GM21528 (cell line): ENCODE data around the gene TMC1.
"Not testable (repeated sequence)": the region's sequence is repeated elsewhere in the genome, so short reads cannot be mapped to it uniquely, and the experiment has no call there.

Source experiments
- ATAC-seq: cut with Tn5 transposase; IDR thresholded peaks from one replicate; pipeline ENCODE4 v1.9.1; 2021; ENCODE audit warnings: mild to moderate bottlenecking, moderate library complexity; ENCODE audit not compliant: unreplicated experiment, low FRiP score

The TMC1 gene

DNA sequence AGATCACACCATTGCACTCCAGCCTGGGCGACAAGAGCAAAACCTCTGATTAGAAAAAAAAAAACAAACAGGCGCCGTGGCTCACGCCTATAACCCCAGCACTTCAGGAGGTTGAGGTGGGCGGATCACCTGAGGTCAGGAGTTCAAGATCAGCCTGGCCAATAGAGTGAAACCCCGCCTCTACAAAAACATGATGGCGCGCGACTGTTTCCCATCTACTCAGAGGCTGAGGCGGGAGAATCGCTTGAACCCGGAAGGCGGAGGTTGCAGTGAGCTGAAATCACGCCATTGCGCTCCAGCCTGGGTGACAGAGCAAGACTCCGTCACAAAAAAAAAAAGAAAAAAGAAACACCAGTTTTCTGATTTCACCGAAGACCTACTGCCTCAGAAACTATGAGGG lies at the start of gene TMC1:
TMC1 (plus strand) TSS at position 193 of the 400 bp plus-strand sequence. CDS start 127,041 bp downstream, outside the sequence.
- not testable (repeated sequence) for ATAC-seq

DNA sequence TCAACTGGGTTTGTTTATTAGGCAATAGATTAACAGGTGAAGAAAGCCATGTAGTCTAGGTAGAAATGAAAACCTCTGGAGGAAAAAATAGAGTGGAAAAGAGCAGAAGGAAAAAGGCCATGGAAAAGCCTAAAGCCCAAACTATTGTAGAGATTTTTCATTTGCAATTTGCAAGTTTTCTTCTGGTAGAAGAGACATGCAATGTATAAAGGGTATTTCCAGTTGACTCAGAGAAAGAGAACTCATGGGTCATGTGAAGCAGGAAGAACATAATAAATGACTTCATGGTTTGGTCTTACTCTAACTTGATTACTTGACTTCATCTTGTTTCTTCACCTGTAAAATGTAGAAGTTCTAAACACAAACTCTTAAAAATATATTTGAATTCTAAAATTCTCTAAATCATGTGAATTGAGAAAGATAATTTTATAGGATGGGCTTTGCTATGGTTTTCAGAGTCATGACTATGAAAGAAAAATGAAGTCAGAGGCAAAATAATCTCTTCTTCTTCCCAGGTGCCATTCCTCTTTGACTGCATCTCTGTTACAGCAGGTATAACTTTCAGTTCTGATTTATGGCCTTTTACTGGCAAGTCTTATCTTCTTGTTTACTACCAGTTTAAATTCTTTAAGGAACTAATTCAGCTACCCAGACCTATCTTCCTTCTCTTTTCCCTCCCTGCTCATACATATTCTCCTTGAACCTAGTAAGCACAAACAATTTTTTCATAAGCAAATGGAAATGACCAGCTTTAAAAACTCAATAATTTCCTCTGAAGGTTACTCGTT lies 47.7 kb upstream of the TMC1 start:
- ATAC-seq: peak; percentile 72

DNA sequence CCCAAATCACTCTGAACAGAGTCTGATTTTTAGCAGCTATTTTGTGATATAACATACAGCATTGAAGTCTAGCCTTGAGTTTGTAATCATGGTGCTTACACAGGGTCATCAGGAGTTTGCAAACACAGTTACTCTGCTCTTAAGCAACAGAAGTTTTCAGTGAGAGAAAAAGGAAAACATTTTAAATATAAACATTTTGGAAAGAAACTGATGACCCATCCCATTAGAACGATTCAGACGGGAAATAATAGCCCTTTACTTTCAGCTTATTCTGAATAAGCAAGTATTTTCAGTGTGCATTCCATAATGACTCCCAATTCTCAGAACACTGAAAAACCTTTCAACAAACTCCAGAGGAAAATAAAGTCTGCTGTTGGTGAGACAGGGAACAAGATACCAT lies 46.7 kb upstream of the TMC1 start:
- no peak for ATAC-seq

DNA sequence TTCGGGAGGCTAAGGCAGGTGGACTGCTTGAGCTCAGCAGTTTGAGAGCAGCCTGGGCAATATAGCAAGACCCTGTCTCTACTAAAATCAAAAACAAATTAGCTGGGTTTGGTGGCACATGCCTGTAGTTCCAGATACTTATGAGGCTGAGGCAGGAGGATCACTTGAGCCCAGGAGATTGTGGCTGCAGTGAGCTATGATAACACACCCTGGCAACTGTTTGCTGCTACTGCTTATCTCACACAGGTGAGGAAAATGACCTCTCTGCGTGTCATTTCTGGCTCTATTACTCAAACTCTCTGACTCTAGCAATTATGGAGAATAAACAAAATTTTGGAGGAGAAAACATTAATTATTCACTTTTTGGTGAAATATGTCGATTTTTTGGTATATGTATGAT lies 45.3 kb upstream of the TMC1 start:
- ATAC-seq: no peak

DNA sequence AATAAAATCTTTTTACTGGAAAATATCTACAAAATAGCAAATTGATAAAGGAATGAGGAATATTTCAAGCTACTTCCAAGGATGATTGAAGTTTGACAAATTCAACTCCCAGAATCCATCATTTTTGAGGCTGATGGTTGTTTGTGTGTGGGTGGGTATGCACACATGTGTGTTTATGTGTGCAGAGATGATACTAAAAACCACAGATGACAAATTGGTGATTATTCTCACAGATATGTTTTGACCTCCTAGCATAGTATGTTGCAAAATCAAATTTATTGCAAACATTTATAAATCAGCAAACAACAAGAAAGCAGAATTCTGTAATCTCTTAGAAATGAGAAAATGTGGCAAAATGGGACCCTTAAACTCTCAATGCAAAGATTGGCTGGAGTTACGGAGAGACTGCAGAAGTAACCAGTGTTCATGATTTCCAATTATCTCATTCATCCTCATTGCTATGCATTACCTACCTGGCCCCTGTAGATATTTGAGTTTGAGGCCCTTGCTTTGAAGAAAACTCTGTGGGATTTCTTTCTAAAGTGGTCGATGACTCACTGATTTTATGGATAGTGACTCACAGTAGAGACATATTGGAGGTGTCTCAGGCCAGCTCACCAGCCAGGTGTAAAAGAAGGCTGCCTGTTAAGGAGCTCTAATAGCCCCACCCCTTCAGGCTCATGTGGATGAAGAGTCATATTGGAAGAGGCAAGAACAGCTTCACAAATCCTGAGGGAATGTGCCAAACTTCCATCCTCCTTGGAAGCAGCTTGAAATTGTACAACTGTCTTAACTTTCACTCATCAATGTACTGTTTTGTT lies 44.6 kb upstream of the TMC1 start:
- ATAC-seq: no peak

DNA sequence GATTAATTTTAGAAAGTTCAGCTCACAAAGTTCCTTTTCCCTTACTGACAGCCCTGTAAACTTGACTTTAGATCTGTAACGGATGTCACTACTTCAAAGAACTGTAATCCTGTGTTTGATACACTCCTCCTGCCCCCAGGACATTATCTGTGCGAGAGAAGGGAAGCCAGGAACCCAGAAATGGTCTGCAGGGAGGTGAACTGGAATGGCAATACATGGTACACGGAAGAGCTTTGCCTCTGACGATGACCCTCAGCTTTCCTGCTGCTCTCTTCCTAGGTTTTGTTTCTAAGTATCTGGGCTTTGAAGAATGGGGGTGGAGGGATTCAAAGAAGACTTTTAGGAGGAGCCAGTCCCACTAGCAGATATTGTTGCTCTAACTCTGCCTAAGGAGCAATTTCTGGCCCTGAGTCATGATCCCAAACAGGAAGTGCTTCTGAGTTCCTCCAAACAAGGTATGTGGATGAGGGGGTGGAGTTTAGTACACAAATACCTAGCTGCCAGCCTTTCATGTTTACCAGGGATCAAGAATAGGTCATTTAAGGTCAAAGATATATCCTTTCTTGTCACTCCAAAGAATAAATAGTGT lies 43.4 kb upstream of the TMC1 start:
- ATAC-seq: no peak

DNA sequence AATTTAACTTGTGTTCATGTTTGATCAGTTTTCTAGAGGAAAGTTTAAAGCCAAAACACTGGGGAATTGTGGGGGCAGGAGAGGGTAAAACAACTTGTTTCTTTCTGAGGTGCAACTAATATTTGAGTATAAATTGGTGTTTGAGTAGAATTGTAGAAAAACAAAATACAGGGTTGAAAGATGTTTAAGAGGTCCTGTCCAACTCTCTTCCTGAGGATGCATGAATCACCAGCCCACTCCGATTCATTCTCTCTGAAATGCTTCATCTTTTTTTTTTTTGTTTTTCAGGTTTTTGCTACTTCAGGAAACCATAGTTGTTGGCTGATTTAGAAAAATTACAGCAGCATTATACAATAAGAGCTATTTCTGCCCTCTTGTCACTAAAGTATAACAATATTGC lies 42.4 kb upstream of the TMC1 start:
- ATAC-seq: no peak

DNA sequence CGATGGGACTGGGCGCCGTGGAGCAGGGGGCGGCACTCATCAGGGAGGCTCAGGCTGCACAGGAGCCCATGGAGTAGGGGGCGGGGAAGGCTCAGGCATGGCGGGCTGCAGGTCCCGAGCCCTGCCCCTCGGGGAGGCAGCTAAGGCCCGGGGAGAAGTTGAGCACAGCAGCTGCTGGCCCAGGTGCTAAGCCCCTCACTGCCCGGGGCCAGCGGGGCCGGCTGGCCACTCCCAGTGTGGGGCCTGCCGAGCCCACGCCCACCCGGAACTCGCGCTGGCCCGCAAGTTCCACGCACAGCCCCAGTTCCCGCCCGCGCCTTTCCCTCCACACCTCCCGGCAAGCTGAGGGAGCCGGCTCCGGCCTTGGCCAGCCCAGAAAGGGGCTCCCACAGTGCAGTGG lies 41.1 kb upstream of the TMC1 start:
- ATAC-seq: not testable (repeated sequence)

DNA sequence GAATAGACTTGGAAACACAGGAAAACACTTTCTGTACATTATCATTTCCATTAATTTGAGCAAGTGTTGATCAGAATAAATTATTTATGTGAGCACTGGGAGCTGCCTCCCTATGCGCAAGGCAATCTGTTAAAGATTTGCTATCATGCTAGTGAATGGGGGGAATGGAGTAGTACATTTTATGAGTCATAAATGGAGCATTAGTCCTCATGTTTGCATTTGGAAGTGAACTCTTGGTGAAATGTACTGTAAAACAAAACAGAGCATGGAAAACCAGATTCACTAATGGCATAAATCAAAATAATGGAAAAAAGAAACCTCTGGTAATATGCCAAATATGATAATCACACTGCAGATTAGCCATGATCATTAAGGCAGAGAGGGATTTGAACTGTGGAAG lies 40.5 kb upstream of the TMC1 start:
- no peak for ATAC-seq

DNA sequence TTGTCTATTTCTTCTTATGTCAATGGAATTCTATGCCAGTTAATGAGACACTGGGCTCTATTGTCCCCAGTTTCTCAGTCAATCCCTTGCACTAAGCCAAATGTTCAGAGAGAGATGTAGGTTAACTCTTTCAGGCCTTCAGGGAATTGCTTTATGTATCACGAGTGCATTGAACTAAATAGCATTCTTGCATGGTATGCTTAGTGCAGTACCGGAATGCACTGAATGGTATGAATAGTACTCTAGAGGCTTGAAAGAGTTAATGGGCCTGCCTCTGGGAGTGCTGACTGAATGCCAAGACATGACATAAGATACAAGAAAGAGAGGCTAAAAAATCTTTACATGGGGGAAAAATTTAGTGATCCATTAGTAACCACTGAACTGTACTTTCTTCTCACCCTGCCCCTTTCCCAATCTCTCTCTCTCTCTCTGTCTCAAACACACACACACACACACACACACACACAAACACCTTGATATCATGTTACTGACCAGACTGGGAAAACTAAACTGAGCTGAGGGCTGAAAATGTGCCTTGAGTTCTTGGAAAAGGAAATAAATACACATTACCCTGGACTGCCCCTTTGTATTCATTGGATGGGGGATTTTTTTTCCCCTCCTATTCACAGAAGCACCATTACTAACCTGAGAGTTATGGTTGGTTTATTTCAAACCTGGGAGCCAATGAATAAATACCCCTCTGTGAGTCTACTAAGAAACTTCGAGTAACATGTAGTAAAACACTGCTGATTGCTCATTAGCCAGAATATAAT lies 35.4 kb upstream of the TMC1 start:
- ATAC-seq: no peak

DNA sequence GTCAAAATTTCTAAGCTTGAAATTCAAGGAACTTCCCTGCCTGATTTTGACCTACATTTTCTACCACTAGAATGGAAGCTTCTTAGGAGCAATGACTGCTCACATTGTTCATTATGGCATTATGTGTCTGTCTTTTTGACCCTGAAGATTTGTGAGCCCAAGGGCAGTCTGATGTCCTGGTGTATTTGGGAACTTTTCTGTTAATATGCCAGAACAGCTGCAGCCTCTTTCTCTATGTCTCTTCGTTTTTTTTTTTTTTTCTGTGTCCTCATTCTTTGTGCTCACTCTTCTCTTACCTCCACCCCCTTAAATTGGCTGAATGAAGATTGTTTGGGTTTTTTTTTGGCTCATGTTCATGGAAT lies 34.8 kb upstream of the TMC1 start:
- no peak for ATAC-seq

DNA sequence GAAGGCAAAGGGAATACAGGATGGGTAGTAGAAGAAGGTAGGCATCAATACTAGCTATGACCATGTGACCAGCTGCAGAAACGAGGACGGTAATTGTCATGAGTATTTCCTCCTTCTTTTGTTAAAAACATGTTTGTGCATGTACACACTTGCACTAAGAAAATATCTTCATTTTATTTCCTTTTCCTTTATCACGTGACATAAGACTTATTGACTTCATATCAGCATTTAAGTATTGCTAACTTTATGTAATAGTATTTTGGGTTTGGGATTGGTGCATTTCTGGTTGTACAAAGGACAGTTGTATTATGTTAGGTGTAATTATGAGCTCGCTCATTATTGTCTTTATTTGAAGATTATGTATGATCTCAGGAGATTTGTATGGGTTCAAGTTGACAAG lies 33.7 kb upstream of the TMC1 start:
- ATAC-seq: not testable (repeated sequence)

DNA sequence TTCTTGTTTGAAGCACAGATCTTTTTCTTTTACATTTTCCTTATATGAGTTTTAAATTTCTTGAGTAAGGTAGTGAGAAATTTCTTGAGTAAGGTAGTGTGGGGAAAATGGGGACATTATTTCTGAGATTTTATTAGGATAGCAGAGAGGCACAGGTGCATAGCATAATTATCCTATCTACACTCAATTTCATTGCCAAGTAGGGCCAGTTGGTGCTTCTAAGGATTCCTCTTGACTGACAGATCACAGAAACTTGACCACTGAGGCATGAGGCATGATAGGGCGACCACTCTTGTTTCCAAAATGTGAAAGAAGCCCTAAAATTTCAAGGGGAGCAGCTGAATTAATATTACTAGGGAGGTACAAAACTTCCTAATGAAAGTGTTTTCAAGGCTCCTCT lies 31.4 kb upstream of the TMC1 start:
- no peak for ATAC-seq

DNA sequence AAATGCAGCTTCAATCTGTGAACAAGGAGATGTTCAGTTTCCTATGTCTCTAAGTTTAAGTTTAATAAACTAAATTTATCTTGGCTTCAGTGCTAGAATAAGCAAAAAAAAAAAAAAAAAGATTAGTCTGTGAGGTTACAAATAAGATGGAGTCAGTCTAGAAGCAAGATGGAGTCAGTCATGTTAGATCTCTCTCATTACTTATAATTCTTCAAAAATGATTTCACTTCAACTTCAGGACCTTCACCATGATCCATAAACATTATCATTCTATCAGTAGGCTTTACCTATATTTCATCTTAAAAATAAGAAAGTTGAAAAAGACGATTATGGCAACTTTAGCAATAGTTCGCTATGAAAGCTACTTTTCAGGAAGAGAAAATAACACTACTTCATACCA lies 30.2 kb upstream of the TMC1 start:
- ATAC-seq: no peak

DNA sequence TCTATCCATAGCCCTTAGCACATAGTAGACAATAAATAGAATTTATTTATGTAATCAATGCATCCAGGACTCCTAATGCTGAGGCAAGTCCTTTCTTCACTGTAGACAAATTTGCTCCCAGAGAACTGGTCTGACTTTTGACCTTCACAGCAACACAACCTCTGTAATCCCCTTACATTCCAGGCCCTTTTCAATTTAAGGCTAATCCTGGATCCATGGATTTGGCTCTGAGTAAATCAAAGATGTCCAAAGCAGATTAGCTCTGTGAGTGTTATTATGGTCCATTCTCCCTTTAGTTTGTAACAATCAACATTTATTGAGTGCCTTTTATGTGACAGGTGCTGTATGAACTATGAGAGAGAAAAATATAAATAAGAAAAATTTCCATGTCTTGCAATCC lies 27.4 kb upstream of the TMC1 start:
- no peak for ATAC-seq

DNA sequence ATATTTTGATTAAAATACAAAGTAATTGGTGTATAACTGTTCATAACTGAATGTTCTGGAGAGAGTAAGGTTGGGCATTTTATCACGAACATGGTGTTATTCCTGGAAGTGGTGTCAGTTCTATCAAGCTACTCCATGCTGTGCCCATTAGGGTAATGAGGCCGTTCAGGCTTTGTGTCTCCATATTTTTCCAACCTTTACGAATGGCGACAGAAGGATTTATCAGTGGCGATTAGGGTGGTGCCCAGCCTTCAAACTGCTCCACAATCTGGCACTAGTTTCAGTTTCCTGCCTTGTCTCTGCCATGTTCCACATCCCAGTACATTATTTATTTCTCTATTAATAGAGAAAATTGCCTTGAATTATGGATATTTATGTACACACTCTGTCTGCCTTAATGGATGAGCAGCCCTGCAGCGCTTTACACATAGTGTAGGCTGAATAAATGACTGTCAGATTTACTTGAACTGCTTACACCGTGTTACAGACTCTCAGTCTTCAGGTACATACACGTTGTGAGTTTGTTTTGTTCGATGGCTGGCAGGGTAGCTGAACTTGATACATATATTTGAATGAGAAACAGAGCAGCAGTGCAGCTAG lies 23.9 kb upstream of the TMC1 start:
- no peak for ATAC-seq

DNA sequence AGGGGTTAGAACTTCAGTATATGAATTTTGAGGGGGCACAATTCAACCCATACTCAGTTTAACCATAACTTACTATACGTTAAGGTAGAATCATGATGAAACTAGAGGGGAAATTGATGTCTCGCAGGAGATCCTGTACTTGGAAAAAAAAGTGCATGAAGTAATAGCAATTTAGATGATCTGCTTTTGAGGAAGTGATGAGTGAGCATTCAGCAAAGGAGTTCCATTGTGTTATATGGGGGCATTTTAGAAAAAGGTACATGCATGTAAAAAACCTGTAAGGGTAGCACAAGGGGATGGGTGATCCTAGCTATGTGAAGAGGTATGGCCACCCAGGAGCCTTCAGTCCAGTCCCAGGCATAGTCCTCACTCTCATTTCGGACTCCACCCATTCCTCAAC lies 14.8 kb upstream of the TMC1 start:
- ATAC-seq: no peak

DNA sequence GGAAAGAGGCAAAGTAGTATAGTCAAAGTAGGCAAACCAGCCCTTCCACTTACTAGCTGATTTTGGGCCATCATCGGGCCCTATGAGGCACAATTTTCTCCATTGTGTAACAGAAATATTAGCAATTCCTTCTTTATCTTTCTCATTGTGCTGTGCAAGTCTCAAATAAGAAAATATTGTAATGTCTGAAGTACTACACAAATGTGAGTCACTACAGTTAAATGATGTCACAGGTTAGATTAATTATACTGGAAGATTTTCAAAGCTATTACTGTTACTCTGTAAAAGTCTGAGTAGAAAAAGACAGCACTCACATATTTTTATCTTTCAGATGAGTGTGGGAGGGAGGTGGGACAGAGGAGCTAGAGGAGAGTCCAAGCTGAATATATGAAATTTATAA lies 12.4 kb upstream of the TMC1 start:
- peak; percentile 38 for ATAC-seq

DNA sequence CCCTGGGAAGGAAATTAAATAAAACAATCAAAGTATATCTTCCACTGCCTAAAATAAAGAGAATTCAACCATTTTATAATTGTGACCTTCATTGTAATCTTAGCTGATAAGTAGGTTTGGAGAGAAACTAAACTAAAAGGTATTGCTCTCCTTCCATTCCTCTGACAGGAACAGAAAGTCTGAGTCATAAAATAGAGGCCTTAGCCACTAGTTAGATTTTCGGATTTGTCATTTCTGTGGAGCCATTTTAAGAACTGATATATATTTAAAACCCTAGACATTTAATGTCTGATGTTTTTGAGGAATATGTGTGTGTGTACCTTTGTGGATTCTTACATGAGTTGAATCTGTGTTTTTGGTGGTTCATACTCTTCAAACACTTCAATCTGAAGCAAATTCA lies 11.8 kb upstream of the TMC1 start:
- ATAC-seq: peak; percentile 94

DNA sequence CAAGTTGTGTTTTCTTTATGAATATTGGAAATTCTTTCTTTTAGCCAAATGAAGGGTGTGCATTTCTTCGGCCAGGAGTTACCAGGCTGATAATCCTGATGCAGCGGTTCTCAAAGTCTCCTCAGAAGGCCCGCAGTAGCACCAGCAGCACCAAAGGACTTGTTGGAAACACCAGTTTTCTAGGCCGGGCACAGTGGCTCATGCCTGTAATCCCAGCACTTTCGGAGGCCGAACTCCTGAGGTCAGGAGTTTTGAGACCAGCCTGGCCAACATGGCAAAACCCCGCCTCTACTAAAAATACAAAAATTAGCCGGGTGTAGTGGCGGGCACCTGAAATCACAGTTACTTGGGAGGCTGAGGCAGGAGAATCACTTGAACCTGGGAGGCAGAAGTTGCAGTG lies 397 bp upstream of the TMC1 start:
- not testable (repeated sequence) for ATAC-seq
